HepG2 (cell line): ENCODE measurements around the gene RNF123. TPM values are rescaled to one million over a fixed set of nuclear protein-coding genes. Genes with fewer than 3 reads are reported as not detected.

Experiments used
- HDAC6 ChIP-seq: fragments of 200-600 bp; sonication (generic); IDR thresholded peaks from 2 replicates; pipeline ENCODE4 v1.7.0; 2017; ENCODE audit warnings: mild to moderate bottlenecking, antibody characterized with exemption, low read length, low read depth
- HOXA7 ChIP-seq: sonication (generic); formaldehyde crosslinking; IDR thresholded peaks from 2 replicates; pipeline ENCODE4 v1.8.1; 2022; ENCODE audit warnings: mild to moderate bottlenecking, missing genetic modification reagents, moderate library complexity
- KLF9 ChIP-seq: IDR thresholded peaks from 2 replicates; pipeline ENCODE4 v1.6.1; 2016; ENCODE audit warnings: low read depth
- MATR3 ChIP-seq: sonication (generic); formaldehyde crosslinking; IDR thresholded peaks from 2 replicates; pipeline ENCODE4 v1.4.0; 2020; ENCODE audit warnings: missing genetic modification reagents
- NAIF1 ChIP-seq: sonication (generic); formaldehyde crosslinking; IDR thresholded peaks from 2 replicates; pipeline ENCODE4 v1.5.0; 2020; ENCODE audit warnings: mild to moderate bottlenecking, missing genetic modification reagents, borderline replicate concordance
- SAFB2 ChIP-seq: sonication (generic); formaldehyde crosslinking; IDR thresholded peaks from 2 replicates; pipeline ENCODE4 v1.5.1; 2020; ENCODE audit warnings: missing genetic modification reagents, low read depth, mild to moderate bottlenecking, borderline replicate concordance
- SIN3A ChIP-seq: IDR thresholded peaks from 2 replicates; pipeline ENCODE4 v1.6.1; 2011; ENCODE audit warnings: low read depth, mild to moderate bottlenecking, control low read depth, low read length, borderline replicate concordance
- SMARCC2 ChIP-seq: fragments of 450-650 bp; IDR thresholded peaks from 2 replicates; pipeline ENCODE4 v1.6.1; 2017; ENCODE audit warnings: antibody characterized with exemption, mild to moderate bottlenecking
- TIGD3 ChIP-seq: sonication (generic); formaldehyde crosslinking; IDR thresholded peaks from 2 replicates; pipeline ENCODE4 v1.5.1; 2020; ENCODE audit warnings: mild to moderate bottlenecking, missing genetic modification reagents, borderline replicate concordance
- ZNF574 ChIP-seq: sonication (generic); formaldehyde crosslinking; IDR thresholded peaks from 2 replicates; pipeline ENCODE4 v1.4.0; 2020; ENCODE audit warnings: missing genetic modification reagents
- ZNF646 ChIP-seq: sonication (generic); formaldehyde crosslinking; IDR thresholded peaks from 2 replicates; pipeline ENCODE4 v1.9.0; 2021; ENCODE audit warnings: mild to moderate bottlenecking, missing genetic modification reagents
- ZNF761 ChIP-seq: sonication (generic); formaldehyde crosslinking; conservative IDR thresholded peaks from 2 replicates; pipeline ENCODE4 v1.4.0; 2020; ENCODE audit warnings: mild to moderate bottlenecking, missing genetic modification reagents
- polyA plus RNA-seq, 8 experiments: library from polyadenylated mRNA; depleted of rRNA in 3 of 8; stranded (reverse) in 7 of 8; unstranded in 1 of 8; fragments of >200 nt; fragmentation: Illumina TruSeq in 4 of 8; extraction: Trizol in 4 of 8; gene quantifications; 2 replicates each; pipeline versions ENCODE4 v1.2.1 to v1.2.3, GENCODE V29; 2011 to 2016; ENCODE audit warnings: low read depth in 4 of 8, missing spikeins in 1 of 8, mixed read lengths in 1 of 8; ENCODE audit not compliant: insufficient read depth in 1 of 8
- total RNA-seq, 5 experiments: library from RNA; depleted of rRNA; stranded (reverse); fragments of >200 nt; fragmentation: Illumina TruSeq; extraction: Trizol; gene quantifications; 2 replicates each; pipeline ENCODE4 v1.2.3, GENCODE V29; 2016; ENCODE audit warnings: low read depth in 1 of 5
- TF ChIP-seq, protein P1 (sequence below): IDR thresholded peaks from 2 replicates; pipeline ENCODE4 v1.6.1; 2012; ENCODE audit warnings: low read depth, low read length, improper control_type of control experiment

Gene RNF123
- total and polyA plus RNA-seq, 2 of the 13 experiments (the other 11 are each of a cell fraction or from before 2014, with no cell fraction given), result 29.9 to 82.2 TPM

GRCh38 chr3:49689046-49689907 lies at the start of gene RNF123, which contains the start of gene MST1 (continued):
- no peak for TF ChIP-seq NAIF1
- peak; percentile 87 for TF ChIP-seq ZNF574 (CRISPR knock-in tag)
- no peak for TF ChIP-seq HDAC6
- 0 out of 2 replicates have a peak, but pooled peaks have one; percentile 55 for TF ChIP-seq SIN3A
- no peak for TF ChIP-seq HOXA7 (CRISPR knock-in tag)
- no peak for TF ChIP-seq ZNF646 (CRISPR knock-in tag)
- TF ChIP-seq MATR3, result no peak
- TF ChIP-seq SAFB2, result peak; percentile 76
- TF ChIP-seq KLF9, result no peak
- TF ChIP-seq, protein P1, sequence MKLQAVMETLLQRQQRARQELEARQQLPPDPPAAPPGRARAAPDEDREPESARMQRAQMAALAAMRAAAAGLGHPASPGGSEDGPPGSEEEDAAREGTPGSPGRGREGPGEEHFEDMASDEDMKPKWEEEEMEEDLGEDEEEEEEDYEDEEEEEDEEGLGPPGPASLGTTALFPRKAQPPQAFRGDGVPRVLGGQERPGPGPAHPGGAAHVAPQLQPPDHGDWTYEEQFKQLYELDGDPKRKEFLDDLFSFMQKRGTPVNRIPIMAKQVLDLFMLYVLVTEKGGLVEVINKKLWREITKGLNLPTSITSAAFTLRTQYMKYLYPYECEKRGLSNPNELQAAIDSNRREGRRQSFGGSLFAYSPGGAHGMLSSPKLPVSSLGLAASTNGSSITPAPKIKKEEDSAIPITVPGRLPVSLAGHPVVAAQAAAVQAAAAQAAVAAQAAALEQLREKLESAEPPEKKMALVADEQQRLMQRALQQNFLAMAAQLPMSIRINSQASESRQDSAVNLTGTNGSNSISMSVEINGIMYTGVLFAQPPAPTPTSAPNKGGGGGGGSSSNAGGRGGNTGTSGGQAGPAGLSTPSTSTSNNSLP, result no peak
- no peak; the same call in 1 of the 2 replicates for TF ChIP-seq ZNF761
- no peak for TF ChIP-seq TIGD3 (CRISPR knock-in tag)
- no peak for TF ChIP-seq SMARCC2
